Mammary epithelial cell (primary cell): ENCODE results near the gene TIGAR.

ENCODE experiments used
- CTCF ChIP-seq, 2 donors: IDR thresholded peaks in 1 of 2; conservative IDR thresholded peaks in 1 of 2; 2 replicates each; pipeline ENCODE4 v1.5.1; 2011 to 2012; ENCODE audit warnings: inconsistent platforms in 2 of 2, low read length in 2 of 2, mild to moderate bottlenecking in 2 of 2, control low read depth in 1 of 2, low read depth in 1 of 2; ENCODE audit not compliant: insufficient read depth in 1 of 2; ENCODE audit errors: extremely low read depth in 1 of 2
- EZH2 ChIP-seq: IDR thresholded peaks from 2 replicates; pipeline ENCODE4 v1.6.1; 2012; ENCODE audit warnings: low read length, inconsistent platforms, borderline replicate concordance

GRCh38 chr12:4353785-4354208 is 32.8 kb downstream of the TIGAR start:
- peak; percentile 27 to 50 for TF ChIP-seq CTCF (conservative IDR thresholded peaks at IDR 0.05 in 1 of 2, IDR thresholded peaks at IDR 0.05 in 1 of 2; ENCODE audit: extremely low read depth in 1 of 2, insufficient read depth in 1 of 2, low read depth in 1 of 2, low read length in 2 of 2)
- TF ChIP-seq EZH2, result no peak
